ENCODE data around the gene USP49.
"Not testable (repeated sequence)": the region's sequence is repeated elsewhere in the genome, so short reads cannot be mapped to it uniquely, and the experiment has no call there.

USP49 gene

GRCh38 chr6:41779788-41780550 is 115.2 kb downstream of the USP49 start, which contains the start of gene FRS3:
Gene FRS3, minus strand, starts transcription at chr6:41779900. Its CDS starts 2,913 bp downstream, at chr6:41776987.
- DNase-seq (ENCODE audit: low read depth): peak; percentile 98

GRCh38 chr6:41779336-41779735 is 115.8 kb downstream of the USP49 start:
- DNase-seq (ENCODE audit: low read depth): no peak

- no peak for DNase-seq (ENCODE audit: low read depth)
Observed at GRCh38 chr6:41778895-41779294, 116.3 kb downstream of the USP49 start.

GRCh38 chr6:41777551-41778285 is 117.5 kb downstream of the USP49 start:
- DNase-seq (ENCODE audit: low read depth): no peak

- no peak for DNase-seq (ENCODE audit: low read depth)
Observed at GRCh38 chr6:41775293-41775882, 119.8 kb downstream of the USP49 start.

GRCh38 chr6:41774841-41775240 is 120.3 kb downstream of the USP49 start:
- DNase-seq (ENCODE audit: low read depth): no peak

GRCh38 chr6:41771058-41771983 is 123.9 kb downstream of the USP49 start:
- DNase-seq (ENCODE audit: low read depth): no peak

- DNase-seq (ENCODE audit: low read depth): no peak
Observed at GRCh38 chr6:41770381-41771057, 124.7 kb downstream of the USP49 start.

GRCh38 chr6:41769376-41769775 is 125.8 kb downstream of the USP49 start:
- DNase-seq (ENCODE audit: low read depth): no peak

- DNase-seq (ENCODE audit: low read depth): no peak
Observed at GRCh38 chr6:41768545-41769308, 126.4 kb downstream of the USP49 start.

GRCh38 chr6:41767112-41767833 is 127.9 kb downstream of the USP49 start:
- DNase-seq (ENCODE audit: low read depth): no peak

GRCh38 chr6:41766043-41766664 is 129.0 kb downstream of the USP49 start:
- DNase-seq (ENCODE audit: low read depth): not testable (repeated sequence)

- no peak for DNase-seq (ENCODE audit: low read depth)
Observed at GRCh38 chr6:41763470-41763869, 131.7 kb downstream of the USP49 start.

GRCh38 chr6:41759905-41760579 is 135.1 kb downstream of the USP49 start:
- no peak for DNase-seq (ENCODE audit: low read depth)

GRCh38 chr6:41759106-41759904 is 135.9 kb downstream of the USP49 start:
- no peak for DNase-seq (ENCODE audit: low read depth)

GRCh38 chr6:41758641-41759035 is 136.5 kb downstream of the USP49 start:
- DNase-seq (ENCODE audit: low read depth): no peak

- DNase-seq (ENCODE audit: low read depth): peak; percentile 10
Observed at GRCh38 chr6:41757931-41758640, 137.1 kb downstream of the USP49 start.

Data from stimulated activated CD8-positive, alpha-beta memory T cell treated with anti-CD3 and anti-CD28 coated beads, Interleukin-12 subunit alpha, Interleukin-12 subunit beta, amount 100 ng/mL, for 4 hours (primary cell).